Astrocyte (in vitro differentiated cells and primary cell): Measurements from ENCODE around the gene VAC14.

Experiments
- CTCF ChIP-seq: IDR thresholded peaks from 2 replicates; pipeline ENCODE4 v1.5.1; 2011; ENCODE audit warnings: low read depth, mild to moderate bottlenecking, inconsistent platforms, low read length, moderate library complexity; ENCODE audit not compliant: insufficient read depth
- EZH2 ChIP-seq: IDR thresholded peaks from 2 replicates; pipeline ENCODE4 v1.6.1; 2012; ENCODE audit warnings: mild to moderate bottlenecking, low read length, inconsistent platforms; ENCODE audit not compliant: insufficient read depth

GRCh38 chr16:70736465-70737376 lies 64.2 kb downstream of the VAC14 start:
- TF ChIP-seq CTCF (no peak), EZH2 (no peak)
